BJ (cell line): ENCODE results near the gene STARD9. TPM values are rescaled to one million over a fixed set of nuclear protein-coding genes. Genes with fewer than 3 reads are reported as not detected.
"Not testable (repeated sequence)": the region's sequence is repeated elsewhere in the genome, so short reads cannot be mapped to it uniquely, and the experiment has no call there.

Source experiments
- CTCF ChIA-PET: fragments of 350-600 bp; formaldehyde crosslinking; extraction: SDS; loops from one replicate; lab custom pipeline; 2021; ENCODE audit warnings: antibody characterized with exemption, inconsistent platforms; lab: Yijun Ruan, JAX
- POLR2A ChIA-PET: fragments of 300-600 bp; sonication (Branson Sonifier 250); formaldehyde crosslinking; extraction: SDS; loops from one replicate; lab custom pipeline; 2021; ENCODE audit warnings: antibody characterized with exemption; lab: Charles Lee
- DNase-seq: peaks from one replicate; pipeline ENCODE4 v3.0.0-alpha.2; 2011; ENCODE audit warnings: low read depth
- H3K27me3 ChIP-seq: 2 replicates; pipeline ENCODE4 v1.6.0; 2011; ENCODE audit warnings: low read length; ENCODE audit not compliant: control insufficient read depth, insufficient read depth
- H3K36me3 ChIP-seq: 2 replicates; pipeline ENCODE4 v1.5.1; 2011; ENCODE audit warnings: low read length; ENCODE audit not compliant: control insufficient read depth, insufficient read depth
- H3K4me3 ChIP-seq: 2 replicates; pipeline ENCODE4 v1.5.1; 2011; ENCODE audit warnings: low read depth, mild to moderate bottlenecking, control low read depth, low read length
- polyA plus RNA-seq: library from polyadenylated mRNA; depleted of rRNA; stranded (reverse); fragments of >200 nt; gene quantifications from 2 replicates; pipeline ENCODE4 v1.2.3, GENCODE V29; 2011
- TF ChIP-seq, protein P1 (sequence below): IDR thresholded peaks from 2 replicates; pipeline ENCODE4 v1.5.1; 2011; ENCODE audit warnings: low read depth, mild to moderate bottlenecking, control low read depth, inconsistent platforms, low read length, moderate library complexity; ENCODE audit not compliant: insufficient read depth

STARD9 gene
- polyA plus RNA-seq, 1 experiment: 2.3 TPM

GRCh38 chr15:42548249-42549031 is 27.0 kb upstream of the STARD9 start, which contains the start of the genes HAUS2 and LRRC57:
Gene HAUS2 (plus strand): TSS chr15:42548838. CDS start chr15:42548873, 35 bp downstream.
Gene LRRC57 (minus strand): TSS chr15:42548793. CDS start chr15:42548434, 359 bp downstream.
- CTCF ChIA-PET: interaction anchor here (0.8 to 1.6 kb wide), 3 partner anchors 98 to 103 kb away, joined by 3 to 5 read pairs (median 4); no protein-coding TSS in a partner anchor
- H3K4me3 ChIP-seq: peak within 1 kb of the TSS; percentile 81
- DNase-seq: peak; percentile 16
- POLR2A ChIA-PET: no interaction called here
- TF ChIP-seq, protein P1, sequence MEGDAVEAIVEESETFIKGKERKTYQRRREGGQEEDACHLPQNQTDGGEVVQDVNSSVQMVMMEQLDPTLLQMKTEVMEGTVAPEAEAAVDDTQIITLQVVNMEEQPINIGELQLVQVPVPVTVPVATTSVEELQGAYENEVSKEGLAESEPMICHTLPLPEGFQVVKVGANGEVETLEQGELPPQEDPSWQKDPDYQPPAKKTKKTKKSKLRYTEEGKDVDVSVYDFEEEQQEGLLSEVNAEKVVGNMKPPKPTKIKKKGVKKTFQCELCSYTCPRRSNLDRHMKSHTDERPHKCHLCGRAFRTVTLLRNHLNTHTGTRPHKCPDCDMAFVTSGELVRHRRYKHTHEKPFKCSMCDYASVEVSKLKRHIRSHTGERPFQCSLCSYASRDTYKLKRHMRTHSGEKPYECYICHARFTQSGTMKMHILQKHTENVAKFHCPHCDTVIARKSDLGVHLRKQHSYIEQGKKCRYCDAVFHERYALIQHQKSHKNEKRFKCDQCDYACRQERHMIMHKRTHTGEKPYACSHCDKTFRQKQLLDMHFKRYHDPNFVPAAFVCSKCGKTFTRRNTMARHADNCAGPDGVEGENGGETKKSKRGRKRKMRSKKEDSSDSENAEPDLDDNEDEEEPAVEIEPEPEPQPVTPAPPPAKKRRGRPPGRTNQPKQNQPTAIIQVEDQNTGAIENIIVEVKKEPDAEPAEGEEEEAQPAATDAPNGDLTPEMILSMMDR: no peak
- peaks cover 6% of the 10 kb centered on the region for H3K36me3 ChIP-seq
- H3K27me3 ChIP-seq: no peaks in the 10 kb centered on the region

DNA sequence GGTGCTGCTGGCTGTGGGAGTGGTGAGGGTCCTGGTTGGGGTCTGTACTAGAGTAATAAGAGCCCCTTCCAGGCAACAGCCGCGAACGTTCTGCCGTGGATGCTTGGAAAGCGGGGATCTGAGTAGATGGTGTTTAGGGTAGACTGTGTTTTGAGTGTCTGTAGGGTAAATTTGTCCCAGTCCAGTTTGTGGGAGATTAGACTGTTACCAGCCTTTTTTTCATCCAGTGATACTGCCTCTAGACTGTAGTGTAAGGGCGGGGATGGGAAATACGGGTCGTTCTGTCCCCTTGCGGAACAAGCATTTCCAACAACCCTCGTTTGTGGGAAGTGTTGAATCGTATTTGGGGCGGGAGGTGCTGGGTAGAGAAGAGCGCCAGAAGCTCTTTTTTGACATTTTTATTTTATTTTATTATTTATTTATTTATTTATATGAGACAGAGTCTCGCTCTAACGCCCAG is 26.3 kb upstream of the STARD9 start:
- DNase-seq: no peak
- H3K36me3 ChIP-seq: peaks cover 5% of the 10 kb centered on the region
- peak overlapping the region; percentile 81 for H3K4me3 ChIP-seq
- no peaks in the 10 kb centered on the region for H3K27me3 ChIP-seq
- ChIA-PET POLR2A (no interaction called here), CTCF (no interaction called here)
- TF ChIP-seq, protein P1: no peak

DNA sequence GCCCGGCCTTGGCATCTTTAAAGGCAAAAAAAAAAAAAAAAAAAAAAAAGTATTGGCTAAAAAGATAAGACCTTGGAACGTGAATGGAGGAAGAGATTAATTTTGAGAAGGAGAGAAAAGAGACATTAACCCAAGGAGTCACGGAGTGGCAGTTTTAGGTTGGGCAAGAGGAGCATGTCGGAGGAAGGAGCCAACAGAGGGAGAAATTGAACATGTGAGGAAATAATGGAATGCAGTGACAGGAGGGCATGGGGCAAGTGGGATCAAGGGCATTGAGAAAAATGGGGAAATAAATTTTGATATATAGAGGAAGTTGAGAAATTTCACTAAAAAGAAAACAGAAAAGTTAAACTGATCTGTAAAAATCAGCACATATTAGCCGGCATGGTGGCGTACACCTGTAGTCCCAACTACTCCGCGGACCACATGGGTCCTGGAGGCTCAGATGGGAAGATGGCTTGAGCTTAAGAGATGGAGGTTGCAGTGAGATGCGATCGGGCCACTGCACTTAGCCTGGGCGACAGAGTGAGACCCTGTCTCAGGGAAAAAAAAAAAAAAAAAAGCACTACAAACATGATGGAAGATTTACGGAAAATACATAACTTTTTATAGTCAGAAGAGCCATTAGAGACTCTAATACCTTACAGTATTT is 25.5 kb upstream of the STARD9 start:
- TF ChIP-seq, protein P1: no peak
- CTCF ChIA-PET: interaction anchor here (1.1 kb wide), 1 partner anchor 86 kb away, joined by 3 read pairs; no protein-coding TSS in a partner anchor

DNA sequence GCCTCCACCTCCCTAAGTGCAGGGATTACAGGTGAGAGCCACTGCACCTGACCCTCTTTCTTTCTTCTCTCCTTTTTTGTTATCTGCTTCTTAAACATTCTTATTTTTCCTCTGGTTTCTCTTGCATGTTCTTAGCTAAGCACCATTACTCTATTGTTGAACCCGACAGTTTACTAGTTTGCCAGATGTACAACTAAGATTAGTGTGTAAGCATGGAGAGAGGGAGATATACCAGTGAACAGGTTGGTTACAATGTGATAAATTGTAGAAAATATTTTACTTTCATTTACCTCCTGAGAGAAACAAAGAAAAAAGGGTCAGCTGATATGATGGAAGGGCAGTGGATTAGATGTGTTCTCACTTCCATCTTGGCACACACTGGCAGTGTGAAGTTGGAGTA is 21.9 kb upstream of the STARD9 start:
- POLR2A ChIA-PET: no interaction called here
- CTCF ChIA-PET: no interaction called here
- Histone ChIP-seq H3K4me3 (no peak overlapping the region), H3K36me3 (no peaks in the 10 kb centered on the region), H3K27me3 (no peaks in the 10 kb centered on the region)
- DNase-seq: no peak
- TF ChIP-seq, protein P1: no peak

More for the DNA sequence above, 25.5 kb upstream of the STARD9 start:
- POLR2A ChIA-PET: no interaction called here
- no peak for DNase-seq
- Histone ChIP-seq H3K27me3 (no peaks in the 10 kb centered on the region), H3K36me3 (peaks cover 2% of the 10 kb centered on the region), H3K4me3 (peak overlapping the region; percentile 81)

- CTCF ChIA-PET, H3K4me3 ChIP-seq, H3K27me3 ChIP-seq, H3K36me3 ChIP-seq, DNase-seq, POLR2A ChIA-PET: not testable (repeated sequence)
These were observed 18.7 kb upstream of the STARD9 start for GRCh38 chr15:42556550-42557207.
